Right lobe of liver (tissue), 6 donors: ENCODE data around the gene MRPL52. TPM values are rescaled to one million over a fixed set of nuclear protein-coding genes. Genes with fewer than 3 reads are reported as not detected.

Source experiments
- ATAC-seq, 4 donors: fragments of 200-7000 bp; cut with Tn5 transposase; one replicate each; pipeline ENCODE4 v1.9.1; 2020; ENCODE audit warnings: mild to moderate bottlenecking in 4 of 4, moderate library complexity in 4 of 4
- DNase-seq, 3 donors: peaks; one replicate each; pipeline ENCODE4 v3.0.0-alpha.2; 2020
- H3K27ac ChIP-seq, 3 donors: fragments of 200-600 bp; one replicate each; pipeline ENCODE4 v1.8.0; 2022
- H3K27me3 ChIP-seq, 2 donors: fragments of 200-600 bp; one replicate each; pipeline ENCODE4 v1.8.0; 2022
- H3K36me3 ChIP-seq, 4 donors: fragments of 200-600 bp; sonication (generic) in 1 of 4; one replicate each; pipeline versions ENCODE4 v1.5.1 to v1.8.0; 2017 to 2022; ENCODE audit warnings: control low read depth in 1 of 4
- H3K4me1 ChIP-seq, 4 donors: fragments of 200-600 bp; sonication (generic) in 1 of 4; one replicate each; pipeline versions ENCODE4 v1.5.1 to v1.8.0; 2017 to 2022; ENCODE audit warnings: control low read depth in 1 of 4
- H3K4me3 ChIP-seq, 3 donors: fragments of 200-600 bp; one replicate each; pipeline ENCODE4 v1.8.0; 2022
- H3K9me3 ChIP-seq, 4 donors: fragments of 200-600 bp; sonication (generic) in 1 of 4; one replicate each; pipeline versions ENCODE4 v1.5.1 to v1.8.0; 2017 to 2022; ENCODE audit warnings: control low read depth in 1 of 4
- POLR2A ChIP-seq: fragments of 450-650 bp; IDR thresholded peaks from one replicate; pipeline ENCODE4 v1.6.1; 2017; ENCODE audit warnings: antibody characterized with exemption, mild to moderate bottlenecking
- WGBS: methylation state at CpG from one replicate; pipeline ENCODE4 v1.1.6; 2018; ENCODE audit warnings: low coverage, low lambda C conversion rate; ENCODE audit not compliant: insufficient coverage; ENCODE audit errors: missing lambda C conversion rate; 5-methylcytosine and 5-hydroxymethylcytosine counted together
- intact Hi-C, 2 donors: fragments of 100-400 bp; cut with DNase I; formaldehyde crosslinking; loops; one replicate each; pipeline versions ENCODE4 v1.11.2 to v1.14.1; 2022
- total RNA-seq, 6 experiments: library from RNA; depleted of rRNA in 2 of 6; stranded (reverse); fragments of >200 nt in 2 of 6; fragmentation: NEBNext Ultra II Directional in 3 of 6; extraction: Animal tissue kit (Norgen Biotek cat#: 25700) in 3 of 6; gene quantifications; one replicate each; pipeline versions ENCODE4 v1.1.0 to v1.2.4, GENCODE V29; 2016 to 2023
- TF ChIP-seq, protein P1 (sequence below), 4 donors: fragments of 200-600 bp in 3 of 4; fragments of 450-650 bp in 1 of 4; IDR thresholded peaks; one replicate each; pipeline versions ENCODE4 v1.5.1 to v1.8.0; 2016 to 2022; ENCODE audit warnings: antibody characterized with exemption in 4 of 4, mild to moderate bottlenecking in 2 of 4
- donor health status: DM: no; HTN: yes; CAD: no.
- donor health status: DM: no; HTN: no; CAD: no.
- donor health status: DM: no; HTN: no; CAD: no.
- donor health status: DM: no; HTN: yes; CAD: no.
- donor health status: DM: no; HTN: yes; CAD: no.

MRPL52 gene
- total RNA-seq, 6 experiments from 2014 or later, result 42.0 to 96.6 (median 47.6) TPM

DNA sequence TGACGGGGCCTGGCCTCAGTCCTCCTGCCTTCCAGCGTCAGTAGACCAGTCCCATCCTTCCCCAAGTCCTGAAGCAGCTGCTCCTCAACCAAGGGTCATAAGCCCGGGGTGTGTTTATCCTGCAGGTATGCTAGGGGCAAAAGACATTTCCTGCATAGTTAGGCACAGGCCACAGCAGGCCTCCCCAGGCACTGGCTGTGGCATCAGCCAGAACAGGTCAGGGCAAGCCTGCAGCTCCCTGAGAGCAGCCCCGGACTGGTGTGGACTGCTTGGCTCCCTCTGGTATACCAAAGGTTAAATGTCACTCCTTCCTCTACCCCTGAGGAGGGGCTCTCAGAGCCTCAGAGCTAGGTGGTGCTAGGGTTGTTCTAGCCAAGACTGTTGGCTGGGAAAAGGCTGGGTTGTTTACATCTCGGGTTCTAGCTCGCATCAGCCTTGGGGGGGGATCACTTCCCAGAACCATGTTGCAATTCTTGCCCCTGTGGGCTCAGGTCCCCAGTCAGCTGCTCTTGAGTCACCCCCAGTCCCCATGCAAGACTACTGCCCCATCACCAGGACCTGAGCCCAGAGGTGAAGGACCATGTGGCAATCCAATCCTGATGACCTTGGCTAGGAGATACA, 9.6 kb downstream of the MRPL52 start:
- intact Hi-C loops, result no loop called here
- no peaks in the 10 kb centered on the region for H3K9me3 ChIP-seq
- no peak for ATAC-seq
- DNase-seq, result peak in 1 of 3 donors; percentile 41
- peaks cover 0 to 3% (median 1%) of the 10 kb centered on the region in 4 donors for H3K36me3 ChIP-seq
- H3K27ac ChIP-seq, result peak overlapping the region in 2 of 3 donors; percentile 84 to 90
- H3K27me3 ChIP-seq, result no peaks in the 10 kb centered on the region
- no peak for TF ChIP-seq POLR2A
- TF ChIP-seq, protein P1, sequence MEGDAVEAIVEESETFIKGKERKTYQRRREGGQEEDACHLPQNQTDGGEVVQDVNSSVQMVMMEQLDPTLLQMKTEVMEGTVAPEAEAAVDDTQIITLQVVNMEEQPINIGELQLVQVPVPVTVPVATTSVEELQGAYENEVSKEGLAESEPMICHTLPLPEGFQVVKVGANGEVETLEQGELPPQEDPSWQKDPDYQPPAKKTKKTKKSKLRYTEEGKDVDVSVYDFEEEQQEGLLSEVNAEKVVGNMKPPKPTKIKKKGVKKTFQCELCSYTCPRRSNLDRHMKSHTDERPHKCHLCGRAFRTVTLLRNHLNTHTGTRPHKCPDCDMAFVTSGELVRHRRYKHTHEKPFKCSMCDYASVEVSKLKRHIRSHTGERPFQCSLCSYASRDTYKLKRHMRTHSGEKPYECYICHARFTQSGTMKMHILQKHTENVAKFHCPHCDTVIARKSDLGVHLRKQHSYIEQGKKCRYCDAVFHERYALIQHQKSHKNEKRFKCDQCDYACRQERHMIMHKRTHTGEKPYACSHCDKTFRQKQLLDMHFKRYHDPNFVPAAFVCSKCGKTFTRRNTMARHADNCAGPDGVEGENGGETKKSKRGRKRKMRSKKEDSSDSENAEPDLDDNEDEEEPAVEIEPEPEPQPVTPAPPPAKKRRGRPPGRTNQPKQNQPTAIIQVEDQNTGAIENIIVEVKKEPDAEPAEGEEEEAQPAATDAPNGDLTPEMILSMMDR (IDR thresholded peaks at IDR 0.05), result no peak
- H3K4me3 ChIP-seq, result no peak overlapping the region
- peaks cover 0 to 3% (median 0%) of the 10 kb centered on the region in 4 donors for H3K4me1 ChIP-seq
- 92% methylated on average over 2 of the region's 6 CpGs for WGBS

GRCh38 chr14:22841311-22841710, 11.6 kb downstream of the MRPL52 start:
- Histone ChIP-seq H3K4me1 (peaks cover 0 to 3% (median 0%) of the 10 kb centered on the region in 4 donors), H3K27ac (no peak overlapping the region), H3K9me3 (no peaks in the 10 kb centered on the region), H3K27me3 (no peaks in the 10 kb centered on the region), H3K4me3 (no peak overlapping the region), H3K36me3 (peaks cover 0 to 8% (median 1%) of the 10 kb centered on the region in 4 donors)
- peak in 1 of 3 donors; percentile 40 for DNase-seq
- WGBS, result no CpG with 5 or more reads among the region's 9 CpGs
- intact Hi-C loops, result no loop called here
- no peak for TF ChIP-seq POLR2A
- TF ChIP-seq, protein P1 (IDR thresholded peaks at IDR 0.05), result no peak
- ATAC-seq, result no peak

DNA sequence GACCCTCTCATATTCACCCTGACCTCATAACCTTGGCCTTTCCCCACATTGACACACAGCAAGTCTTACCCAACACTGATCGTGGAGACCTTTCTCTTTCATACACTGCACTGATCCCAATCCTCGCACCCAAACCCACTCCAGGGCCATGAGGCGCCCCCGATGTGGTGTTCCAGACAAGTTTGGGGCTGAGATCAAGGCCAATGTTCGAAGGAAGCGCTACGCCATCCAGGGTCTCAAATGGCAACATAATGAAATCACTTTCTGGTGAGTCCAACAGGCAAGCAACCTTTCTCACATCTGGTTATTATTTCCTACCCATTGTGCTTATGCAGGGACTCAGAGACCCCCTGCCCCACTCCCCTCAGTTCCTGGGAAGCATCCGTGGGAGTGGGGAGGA, 12.1 kb downstream of the MRPL52 start:
- no peaks in the 10 kb centered on the region for H3K9me3 ChIP-seq
- H3K27me3 ChIP-seq, result no peaks in the 10 kb centered on the region
- peaks cover 0 to 8% (median 1%) of the 10 kb centered on the region in 4 donors for H3K36me3 ChIP-seq
- intact Hi-C loops, result no loop called here
- TF ChIP-seq POLR2A, result no peak
- TF ChIP-seq, protein P1 (IDR thresholded peaks at IDR 0.05), result no peak
- peak in 1 of 3 donors; percentile 21 for DNase-seq
- ATAC-seq, result no peak
- H3K4me3 ChIP-seq, result no peak overlapping the region
- H3K27ac ChIP-seq, result no peak overlapping the region
- 85% methylated on average over 8 of the region's 8 CpGs for WGBS
- H3K4me1 ChIP-seq, result peaks cover 0 to 3% (median 0%) of the 10 kb centered on the region in 4 donors

DNA sequence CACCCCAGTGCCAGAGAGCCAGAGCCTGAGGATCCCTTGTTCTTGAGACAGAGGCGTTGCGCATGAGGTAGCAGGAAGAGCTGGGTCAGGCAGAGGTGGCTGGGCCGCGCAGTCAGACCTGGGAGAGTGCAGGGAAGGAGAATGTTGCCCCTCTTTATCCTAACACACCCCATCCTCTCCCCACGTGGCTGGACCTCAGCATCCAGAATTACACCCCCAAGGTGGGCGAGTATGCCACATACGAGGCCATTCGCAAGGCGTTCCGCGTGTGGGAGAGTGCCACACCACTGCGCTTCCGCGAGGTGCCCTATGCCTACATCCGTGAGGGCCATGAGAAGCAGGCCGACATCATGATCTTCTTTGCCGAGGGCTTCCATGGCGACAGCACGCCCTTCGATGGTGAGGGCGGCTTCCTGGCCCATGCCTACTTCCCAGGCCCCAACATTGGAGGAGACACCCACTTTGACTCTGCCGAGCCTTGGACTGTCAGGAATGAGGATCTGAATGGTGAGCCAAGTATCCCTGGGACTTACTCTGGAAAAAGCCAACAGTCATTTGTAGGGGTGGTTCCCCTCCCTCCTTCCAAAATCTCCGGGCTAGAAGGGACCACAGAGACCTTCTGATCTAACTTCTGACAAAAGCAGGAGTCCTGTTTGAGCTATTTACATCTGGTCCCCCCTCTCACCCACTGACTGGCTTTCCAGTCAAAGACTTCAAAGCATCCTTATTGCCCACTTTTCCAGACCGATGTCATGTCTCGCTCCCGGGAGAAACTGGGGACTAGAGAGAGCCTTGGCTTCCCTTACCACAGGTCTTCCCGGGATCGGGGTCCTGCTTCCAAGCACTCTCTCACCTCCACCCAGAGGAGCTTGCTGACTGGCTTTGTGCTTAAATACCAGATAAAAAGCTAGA, 12.8 kb downstream of the MRPL52 start:
- intact Hi-C loops, result no loop called here
- Histone ChIP-seq H3K4me3 (no peak overlapping the region), H3K4me1 (peaks cover 0 to 3% (median 0%) of the 10 kb centered on the region in 4 donors), H3K36me3 (peaks cover 0 to 8% (median 1%) of the 10 kb centered on the region in 4 donors), H3K27ac (no peak overlapping the region), H3K27me3 (no peaks in the 10 kb centered on the region), H3K9me3 (no peaks in the 10 kb centered on the region)
- WGBS, result 94% methylated on average over 11 of the region's 28 CpGs
- DNase-seq (peak in 1 of 3 donors; percentile 27), ATAC-seq (no peak)
- TF ChIP-seq POLR2A, result no peak
- TF ChIP-seq, protein P1 (IDR thresholded peaks at IDR 0.05), result no peak
